Pulmonary artery endothelial cell (primary cell): ENCODE measurements around the gene TERT. TPM values are rescaled to one million over a fixed set of nuclear protein-coding genes. Genes with fewer than 3 reads are reported as not detected.
"Not testable (repeated sequence)": the region's sequence is repeated elsewhere in the genome, so short reads cannot be mapped to it uniquely, and the experiment has no call there.

Experiments used
- DNase-seq: peaks from one replicate; pipeline ENCODE4 v3.0.0-alpha.2; 2011; ENCODE audit warnings: low read depth, low spot score
- total RNA-seq: library from RNA; depleted of rRNA; stranded (reverse); fragments of >200 nt; gene quantifications from 2 replicates; pipeline ENCODE4 v1.2.3, GENCODE V29; 2014

The TERT gene
- total RNA-seq, 1 donor from 2014 or later, result 0.07 TPM

GRCh38 chr5:1278656-1279442 lies 16.0 kb downstream of the TERT start:
- DNase-seq, result no peak

GRCh38 chr5:1278216-1278615 lies 16.7 kb downstream of the TERT start:
- DNase-seq, result no peak

- no peak for DNase-seq
These were observed 17.1 kb downstream of the TERT start for GRCh38 chr5:1277781-1278180.

DNA sequence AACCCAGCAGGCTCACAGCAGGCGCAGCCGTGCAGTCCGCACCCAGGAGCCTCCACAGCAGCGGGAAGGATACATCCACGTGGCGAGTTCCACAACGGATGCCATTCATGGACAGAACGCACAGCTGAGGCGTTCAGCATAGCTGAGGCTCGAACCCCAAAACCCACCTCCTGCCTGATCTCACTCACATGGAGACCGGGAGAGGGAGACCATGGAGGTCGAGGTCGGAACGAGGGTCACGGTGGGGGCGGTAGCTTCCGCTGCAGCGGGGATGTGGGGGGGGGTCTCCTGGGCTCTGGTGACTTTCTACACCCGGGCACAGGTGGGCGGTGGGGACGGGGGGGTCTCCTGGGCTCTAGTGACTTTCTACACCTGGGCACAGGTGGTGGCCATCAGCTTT lies 17.5 kb downstream of the TERT start:
- no peak for DNase-seq

GRCh38 chr5:1276930-1277329 lies 17.9 kb downstream of the TERT start:
- no peak for DNase-seq

- DNase-seq, result not testable (repeated sequence)
These were observed 19.2 kb downstream of the TERT start for GRCh38 chr5:1275397-1276391.

- no peak for DNase-seq
These were observed 20.4 kb downstream of the TERT start for GRCh38 chr5:1274471-1274870.

DNA sequence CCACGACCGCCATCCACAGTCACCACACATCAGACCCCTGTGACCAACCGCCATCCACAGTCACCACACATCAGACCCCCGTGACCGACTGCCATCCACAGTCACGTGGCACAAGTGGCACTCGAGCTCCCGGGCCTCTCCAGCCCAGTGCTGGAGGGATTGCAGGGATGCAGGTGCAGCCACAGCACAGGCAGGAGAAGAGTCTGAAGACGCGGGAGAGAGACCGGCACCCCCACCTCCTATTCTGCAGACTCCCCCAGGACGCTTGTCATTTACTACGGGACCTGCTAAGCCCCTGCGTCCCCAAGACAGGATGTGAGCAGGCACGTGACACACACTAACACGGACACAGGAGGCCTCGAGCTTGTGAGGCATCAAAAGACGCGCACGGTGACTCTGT lies 21.1 kb downstream of the TERT start:
- DNase-seq, result no peak

DNA sequence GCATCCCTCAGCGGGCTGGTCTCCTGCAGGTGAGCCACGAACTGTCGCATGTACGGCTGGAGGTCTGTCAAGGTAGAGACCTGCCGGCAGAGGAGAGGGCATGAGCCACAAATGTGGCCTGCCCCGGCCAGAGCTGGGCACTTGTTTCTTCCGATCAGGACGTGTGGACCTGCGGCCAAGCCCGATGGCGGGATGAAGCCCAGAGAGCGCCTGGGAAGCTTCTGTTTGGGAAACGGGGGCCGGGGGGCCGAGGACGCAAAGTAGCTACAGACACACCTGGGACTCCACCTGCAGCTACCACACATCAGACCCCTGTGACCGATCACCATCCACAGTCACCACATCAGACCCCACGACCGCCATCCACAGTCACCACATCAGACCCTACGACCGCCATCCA lies 22.7 kb downstream of the TERT start:
- DNase-seq, result no peak

- no peak for DNase-seq
These were observed 23.6 kb downstream of the TERT start for GRCh38 chr5:1270933-1271914.

DNA sequence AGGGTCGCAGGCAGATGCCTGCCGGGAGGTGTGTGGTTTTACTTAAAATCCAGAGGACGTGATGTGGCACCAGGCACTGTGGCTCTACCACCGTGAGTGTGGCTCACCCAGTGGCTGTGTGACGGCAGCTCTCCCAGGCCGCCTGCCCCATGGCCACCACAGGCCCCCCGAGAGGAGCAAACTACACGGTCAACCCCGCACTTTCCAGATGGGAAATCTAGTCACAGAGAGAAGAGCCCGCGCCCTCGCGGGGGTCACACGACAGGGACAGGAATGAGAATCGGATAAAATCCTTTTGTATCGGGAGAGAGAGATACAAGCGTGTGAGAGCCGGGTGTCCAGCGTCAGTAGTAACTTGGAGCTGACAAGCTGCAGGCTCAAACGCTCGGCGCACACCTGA lies 24.4 kb downstream of the TERT start:
- DNase-seq, result no peak

- DNase-seq, result no peak
These were observed 26.2 kb downstream of the TERT start for GRCh38 chr5:1268666-1269065.

DNA sequence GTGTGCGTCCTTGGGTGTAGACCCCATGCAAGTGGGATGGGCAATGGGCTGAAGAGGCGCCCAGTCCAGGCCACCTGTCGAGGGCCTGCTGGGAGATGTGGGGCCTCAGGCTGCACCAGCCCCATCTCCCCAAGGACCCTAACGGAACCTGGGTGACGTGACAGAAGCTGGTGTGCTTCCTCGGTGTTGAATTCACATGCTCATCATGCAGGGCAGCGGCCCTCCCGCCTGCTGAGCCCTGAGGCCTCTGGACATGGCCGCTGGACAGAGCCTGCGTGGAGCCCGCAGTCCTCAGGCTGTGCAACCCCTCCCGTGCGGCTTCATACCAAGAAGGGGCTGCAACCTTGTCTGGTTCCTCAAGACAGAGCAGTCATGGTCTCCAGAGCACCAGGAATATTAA lies 26.8 kb downstream of the TERT start:
- DNase-seq, result no peak

GRCh38 chr5:1267464-1267863 lies 27.4 kb downstream of the TERT start:
- not testable (repeated sequence) for DNase-seq

DNA sequence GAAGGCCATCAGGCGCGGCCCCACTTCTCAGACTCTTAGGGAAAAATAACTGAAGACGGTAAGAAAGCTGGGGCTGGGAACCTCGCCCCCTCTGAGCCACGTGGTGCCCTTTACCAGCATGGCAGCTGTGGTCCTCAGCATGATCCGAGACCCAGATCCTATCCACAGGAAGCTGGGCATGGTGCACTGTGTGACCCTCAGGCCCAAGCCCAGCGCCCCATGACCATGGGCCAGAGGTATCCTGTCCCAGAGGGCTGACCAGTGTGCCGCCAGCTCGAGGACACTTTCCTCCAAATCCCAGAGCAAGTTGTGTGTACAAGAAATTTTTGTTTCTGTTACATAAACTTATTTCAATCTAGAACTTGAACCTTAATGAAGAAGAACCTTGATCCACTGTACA lies 28.1 kb downstream of the TERT start:
- no peak for DNase-seq

GRCh38 chr5:1265461-1266455 lies 29.1 kb downstream of the TERT start:
- DNase-seq, result no peak

DNA sequence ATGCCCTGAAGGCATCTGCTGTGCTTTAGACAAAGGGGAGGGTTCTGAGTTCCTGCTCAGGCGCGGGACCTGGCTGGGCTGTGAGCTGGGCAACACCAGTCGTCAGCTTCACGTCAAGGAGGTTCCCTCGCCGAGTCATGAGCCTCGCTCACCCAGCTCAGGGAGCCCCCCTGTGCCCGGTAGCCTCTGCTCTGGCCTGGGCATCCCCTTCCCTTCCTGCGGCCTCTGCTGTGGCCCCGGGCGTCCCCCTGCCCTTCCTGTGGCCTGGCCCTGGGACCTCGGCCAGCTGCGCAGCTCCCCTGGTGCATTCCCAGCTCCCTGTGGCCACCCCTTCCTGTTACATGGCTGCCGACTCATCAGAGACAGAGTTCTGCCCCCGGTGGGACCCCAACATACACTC lies 29.8 kb downstream of the TERT start:
- DNase-seq, result no peak

DNA sequence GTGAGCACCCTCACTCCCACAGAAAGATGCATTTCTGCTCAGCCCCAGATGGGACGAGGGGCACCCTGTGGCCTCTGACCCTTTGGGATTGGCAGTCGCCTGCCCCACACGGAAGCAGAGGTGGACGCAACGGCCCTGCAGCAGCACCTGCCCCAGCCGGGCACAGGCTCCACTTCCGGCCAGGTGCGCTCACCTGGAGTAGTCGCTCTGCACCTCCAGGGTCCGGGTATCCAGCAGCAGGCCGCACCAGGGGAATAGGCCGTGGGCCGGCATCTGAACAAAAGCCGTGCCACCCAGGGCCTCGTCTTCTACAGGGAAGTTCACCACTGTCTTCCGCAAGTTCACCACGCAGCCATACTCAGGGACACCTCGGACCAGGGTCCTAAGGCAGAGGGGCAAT lies 30.7 kb downstream of the TERT start:
- DNase-seq, result no peak

DNA sequence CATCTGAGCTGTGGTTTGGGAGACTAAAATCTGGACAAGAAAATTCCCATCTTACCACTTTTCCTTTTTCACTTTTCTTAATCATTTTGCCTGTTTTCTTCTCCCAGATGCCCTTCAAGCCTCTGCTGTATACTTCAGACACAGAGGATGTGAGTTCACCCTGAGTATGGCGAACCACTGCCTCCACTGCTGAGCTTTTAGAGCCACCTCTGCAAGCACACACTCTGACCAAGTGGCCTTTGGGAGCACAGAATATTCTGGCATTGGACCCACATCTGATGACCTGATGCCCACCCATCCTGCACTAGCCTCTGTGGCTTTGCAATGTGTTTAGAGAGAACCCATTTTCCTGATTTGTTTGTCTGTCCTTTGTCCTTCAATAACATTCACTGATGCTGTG lies 32.5 kb downstream of the TERT start:
- no peak for DNase-seq

- DNase-seq, result no peak
These were observed 33.2 kb downstream of the TERT start for GRCh38 chr5:1261643-1262042.
